ENCODE results near the gene CCR2.
"Not testable (repeated sequence)": the region's sequence is repeated elsewhere in the genome, so short reads cannot be mapped to it uniquely, and the experiment has no call there.

CCR2 gene

GRCh38 chr3:46353647-46354410 lies at the start of gene CCR2:
TSS of gene CCR2 (plus strand) at chr3:46354111. CDS start at chr3:46357528, 3,417 bp downstream.
- no peak for DNase-seq (ENCODE audit: low spot score)

DNA sequence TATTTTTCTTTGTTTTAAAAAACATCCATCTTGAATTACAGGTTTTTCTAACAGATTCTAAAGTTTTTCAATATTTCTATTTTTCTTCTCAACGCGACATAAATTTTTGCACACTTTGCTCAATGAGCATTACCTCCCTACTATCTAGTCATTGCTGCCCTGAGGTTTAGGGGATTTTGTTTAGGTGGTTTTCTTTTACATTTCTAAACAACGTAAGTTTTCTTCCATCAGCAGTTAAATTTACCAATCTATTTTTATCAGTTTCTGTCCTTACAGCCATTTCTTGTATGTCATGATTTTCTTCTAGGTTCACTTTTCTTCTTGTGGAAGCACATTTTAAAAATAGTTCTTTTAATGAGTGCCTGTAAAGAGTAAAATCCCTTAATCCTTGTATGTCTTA lies 49.2 kb upstream of the CCR2 start:
- no peak for DNase-seq (ENCODE audit: low spot score)

GRCh38 chr3:46312991-46313390 lies 40.9 kb upstream of the CCR2 start:
- DNase-seq (ENCODE audit: low spot score): no peak

DNA sequence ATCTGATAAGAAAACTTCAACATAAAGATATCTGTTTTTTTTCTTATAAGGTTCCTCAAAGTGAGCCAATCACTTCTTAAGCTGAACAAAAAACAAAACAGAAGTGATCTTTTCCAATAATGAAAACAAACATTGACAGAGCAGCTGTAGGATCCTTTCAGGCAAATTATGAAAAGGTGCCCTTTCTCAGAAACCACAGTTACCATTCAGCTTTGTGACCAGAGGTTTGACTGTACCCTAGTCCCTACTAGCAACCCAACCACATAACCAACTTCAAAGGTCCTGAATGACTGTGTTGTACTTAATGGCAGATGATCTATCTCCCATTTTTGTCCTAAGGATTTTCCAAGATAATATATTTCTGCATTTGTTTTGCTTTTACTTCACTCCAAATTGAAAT lies 39.4 kb upstream of the CCR2 start:
- no peak for DNase-seq (ENCODE audit: low spot score)

DNA sequence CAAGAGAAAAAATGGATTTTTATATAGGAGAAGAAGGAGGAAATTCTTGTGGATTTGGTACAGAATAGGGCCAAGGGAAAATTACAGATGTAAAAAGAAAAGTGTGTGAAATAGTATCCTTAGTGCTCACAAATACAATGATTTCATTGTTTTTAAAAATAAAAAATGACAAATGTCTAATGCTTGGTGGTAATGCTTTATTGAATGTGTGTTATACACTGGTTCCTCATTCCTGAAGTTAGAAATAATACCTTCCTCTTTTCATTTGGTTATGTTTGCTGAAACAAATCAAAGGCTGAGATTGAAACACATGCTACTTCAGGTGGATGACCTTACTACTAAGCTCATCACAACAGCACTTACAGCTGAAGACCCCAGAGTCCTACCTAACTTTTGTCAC lies 37.7 kb upstream of the CCR2 start:
- DNase-seq (ENCODE audit: low spot score): no peak

- DNase-seq (ENCODE audit: low spot score): no peak
These were observed 35.5 kb upstream of the CCR2 start for GRCh38 chr3:46318207-46318927.

DNA sequence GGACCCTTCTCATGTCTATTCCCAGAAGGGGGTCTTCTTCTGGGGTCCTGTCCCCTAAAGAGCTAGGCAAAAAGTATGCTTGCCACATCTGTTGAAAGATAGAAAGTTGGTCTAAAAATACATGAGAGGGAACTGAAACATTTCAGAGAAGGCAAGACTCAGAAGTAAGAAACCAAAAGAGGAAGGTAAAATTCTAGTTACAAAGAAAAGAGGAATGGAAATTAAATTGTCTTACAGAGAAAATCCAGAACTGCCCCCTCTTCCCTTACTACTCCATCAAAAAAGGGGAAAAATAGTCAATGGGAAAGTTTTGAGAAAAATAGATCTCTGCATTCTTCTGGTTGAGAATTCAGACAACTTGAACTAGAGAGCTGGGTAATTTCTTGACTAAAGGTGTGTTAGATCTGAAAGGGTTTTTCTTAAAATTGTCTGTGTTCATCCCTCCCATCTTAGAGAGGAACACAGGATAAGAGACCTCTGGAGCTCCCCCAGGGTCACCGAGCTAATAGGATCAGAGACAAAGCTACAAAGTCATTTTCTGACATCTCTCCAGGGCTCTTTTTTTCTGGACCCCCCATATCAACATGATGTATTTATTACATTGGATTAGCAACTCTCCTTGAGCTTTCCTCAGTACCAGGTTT lies 32.3 kb upstream of the CCR2 start:
- no peak for DNase-seq (ENCODE audit: low spot score)

DNA sequence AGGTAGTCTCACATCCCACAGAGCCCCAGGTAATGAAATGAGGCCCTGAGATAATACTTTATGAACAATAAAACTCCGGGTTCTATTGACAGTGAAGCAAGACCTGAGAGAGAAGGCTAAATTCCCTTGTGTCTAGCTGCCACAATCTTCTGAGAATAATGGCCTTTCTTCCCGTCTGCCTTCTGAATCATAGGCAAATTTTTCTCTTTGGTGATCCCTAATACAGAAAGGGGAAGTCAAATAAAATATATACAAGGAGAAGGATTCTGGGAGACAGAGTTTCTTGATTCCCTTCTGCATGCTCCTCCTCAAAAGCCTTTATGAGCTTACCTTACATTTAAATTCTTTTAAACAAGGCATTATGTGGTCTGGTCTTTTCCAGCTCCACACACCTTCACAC lies 29.9 kb upstream of the CCR2 start:
- DNase-seq (ENCODE audit: low spot score): no peak

GRCh38 chr3:46325645-46326300 lies 28.1 kb upstream of the CCR2 start:
- no peak for DNase-seq (ENCODE audit: low spot score)

DNA sequence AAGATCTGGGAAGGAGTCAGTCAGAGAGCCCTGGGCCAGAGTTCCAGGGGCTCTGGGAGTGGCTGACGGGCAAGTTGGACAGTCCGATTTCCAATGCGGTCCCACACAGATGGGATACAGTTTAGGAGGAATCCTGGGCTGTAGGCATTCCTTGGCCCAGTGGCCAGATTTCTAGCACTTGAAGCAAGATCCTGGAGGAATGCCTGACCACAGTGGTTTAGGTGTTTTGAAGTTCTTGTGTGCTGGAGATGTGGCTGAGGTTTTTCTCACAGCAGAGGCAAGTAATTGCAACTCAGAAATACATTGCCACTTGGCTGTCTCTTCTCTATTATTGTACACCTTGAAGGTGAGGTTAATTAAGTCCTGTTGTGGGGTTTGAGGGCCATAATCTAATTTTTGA lies 23.2 kb upstream of the CCR2 start:
- DNase-seq (ENCODE audit: low spot score): not testable (repeated sequence)

DNA sequence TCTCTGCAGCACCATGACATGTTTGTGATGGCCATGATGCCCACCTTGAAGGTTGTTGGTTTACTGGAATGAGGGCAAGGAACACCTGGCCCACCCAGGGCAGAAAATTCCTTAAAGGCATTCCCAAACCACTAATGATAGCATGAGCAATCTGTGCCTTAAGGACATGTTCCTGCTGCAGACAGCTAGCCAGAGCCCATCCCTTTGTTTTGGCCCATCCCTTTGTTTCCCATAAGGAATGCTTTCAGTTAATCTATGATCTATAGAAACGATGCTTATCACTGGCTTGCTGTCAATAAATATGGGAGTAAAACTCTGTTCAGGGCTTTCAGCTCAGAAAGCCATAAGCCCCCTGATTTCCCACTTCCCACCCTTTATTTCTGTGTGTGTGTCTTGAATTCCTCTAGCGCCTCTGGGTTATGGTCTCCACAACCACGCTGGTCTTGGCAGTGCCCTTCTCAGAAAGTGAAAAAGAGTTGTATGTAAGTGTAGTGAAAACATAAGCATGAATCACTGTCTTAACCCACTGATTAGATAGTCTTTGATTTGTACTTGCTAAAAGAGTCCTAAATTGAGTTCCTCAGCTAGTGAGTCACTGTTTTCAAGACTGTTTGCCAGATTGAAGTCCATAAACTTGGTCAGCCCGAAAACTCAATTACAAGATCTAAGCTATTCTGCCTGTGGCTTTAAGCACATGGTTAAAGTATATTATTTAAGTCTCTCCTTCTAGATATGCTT lies 19.0 kb upstream of the CCR2 start:
- DNase-seq (ENCODE audit: low spot score): no peak

- no peak for DNase-seq (ENCODE audit: low spot score)
These were observed 18.4 kb upstream of the CCR2 start for GRCh38 chr3:46335541-46335940.

DNA sequence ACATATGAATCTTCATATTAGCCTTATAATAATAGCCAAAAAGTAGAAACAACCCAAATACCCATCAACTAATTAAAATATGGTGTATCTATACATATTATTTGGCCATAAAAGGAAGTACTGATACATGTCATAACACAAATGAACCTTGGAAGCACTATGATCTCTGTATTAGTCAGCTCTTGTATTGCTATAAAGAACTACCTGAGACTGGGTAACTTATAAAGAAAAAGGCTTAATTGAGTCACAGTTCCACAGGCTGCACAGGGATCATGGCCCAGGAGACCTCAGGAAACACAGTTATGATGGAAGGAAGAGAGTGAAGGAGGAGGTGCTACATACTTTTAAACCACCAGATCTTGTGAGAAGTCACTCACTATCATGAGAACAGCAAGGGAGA lies 16.0 kb upstream of the CCR2 start:
- no peak for DNase-seq (ENCODE audit: low spot score)

- DNase-seq (ENCODE audit: low spot score): no peak
These were observed 15.1 kb upstream of the CCR2 start for GRCh38 chr3:46338840-46339239.

GRCh38 chr3:46344476-46344875 lies 9.4 kb upstream of the CCR2 start:
- no peak for DNase-seq (ENCODE audit: low spot score)

DNA sequence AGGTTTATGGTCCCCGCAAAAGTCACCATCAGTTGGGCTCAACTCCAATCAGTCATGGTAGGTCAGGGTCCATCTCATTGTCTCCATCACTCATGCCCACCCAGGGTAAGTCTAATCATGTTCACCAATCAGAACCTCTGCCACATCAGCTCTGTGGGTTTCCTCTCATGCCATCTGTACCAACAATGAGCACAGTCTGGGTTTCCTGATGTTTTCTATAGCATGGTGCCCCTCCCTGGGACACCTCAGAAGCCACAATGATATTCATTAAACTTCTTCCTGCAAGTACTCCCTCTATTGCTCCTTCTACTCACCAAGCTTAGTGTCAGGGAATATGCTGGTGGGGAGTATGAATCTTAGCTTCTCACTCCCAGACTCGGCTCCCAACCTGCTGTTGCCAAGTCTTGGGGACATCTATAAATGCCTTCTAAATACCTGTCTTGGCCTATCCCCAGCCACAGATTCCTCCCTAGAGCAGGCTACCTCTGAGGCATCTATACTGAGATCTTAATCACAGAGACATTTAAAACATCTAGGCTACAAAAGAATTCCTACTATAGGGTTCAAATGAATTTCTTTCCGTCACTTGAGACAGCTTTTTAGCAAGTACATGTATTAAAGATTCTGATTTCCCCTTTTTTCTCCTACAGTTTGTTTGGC lies 5.0 kb upstream of the CCR2 start:
- no peak for DNase-seq (ENCODE audit: low spot score)

- DNase-seq (ENCODE audit: low spot score): no peak
These were observed 4.2 kb upstream of the CCR2 start for GRCh38 chr3:46349484-46350261.

DNA sequence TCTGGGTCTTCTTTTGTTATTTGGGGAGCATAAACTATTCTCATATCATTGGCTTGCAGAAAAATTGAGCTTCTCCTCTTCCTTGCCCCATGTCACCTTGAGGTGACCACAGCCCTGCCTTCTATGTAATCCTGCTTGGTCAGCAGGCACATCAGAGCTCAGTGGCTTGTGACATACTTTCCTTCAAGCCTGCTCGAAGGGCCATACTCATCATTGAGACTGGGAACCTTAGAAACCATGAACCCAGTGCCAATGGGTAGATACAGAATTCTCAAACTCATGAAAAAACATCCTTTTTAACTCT lies 3.7 kb upstream of the CCR2 start:
- DNase-seq (ENCODE audit: low spot score): no peak

GRCh38 chr3:46351646-46352045 lies 2.3 kb upstream of the CCR2 start:
- DNase-seq (ENCODE audit: low spot score): no peak

- DNase-seq (ENCODE audit: low spot score): no peak
These were observed 821 bp upstream of the CCR2 start for GRCh38 chr3:46353090-46353489.

DNA sequence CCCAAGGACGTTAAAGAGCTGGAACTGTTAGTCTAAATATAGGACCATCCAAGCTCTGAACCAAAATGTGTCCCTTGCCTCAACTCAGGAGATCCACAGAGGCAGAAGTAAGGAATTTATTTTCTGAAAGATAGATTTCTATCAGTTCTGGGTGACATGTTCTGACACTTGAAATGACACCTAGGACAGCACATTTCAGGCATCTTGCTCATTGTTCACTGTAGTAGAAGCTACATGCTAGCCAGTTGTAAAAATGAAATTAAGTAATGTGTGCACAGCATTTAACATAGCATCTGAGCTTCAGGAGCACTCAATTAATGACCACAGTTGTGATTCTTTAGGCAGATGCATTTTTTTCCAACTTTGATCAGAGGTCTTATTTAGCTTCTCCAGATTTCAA lies 567 bp downstream of the CCR2 start:
- no peak for DNase-seq (ENCODE audit: low spot score)
